Trophoblast cell (in vitro differentiated cells and primary cell): ENCODE measurements around the gene RNASEL.

ENCODE experiments used
- DNase-seq, 2 donors: peaks; one replicate each; pipeline ENCODE4 v3.0.0-alpha.2; 2016
- H2AFZ ChIP-seq: 2 replicates; pipeline ENCODE4 v1.6.1; 2013; ENCODE audit warnings: low read length, moderate library complexity, mild to moderate bottlenecking; ENCODE audit not compliant: insufficient read depth, poor library complexity
- H2AK5ac ChIP-seq: 2 replicates; pipeline ENCODE4 v1.6.1; 2013; ENCODE audit warnings: mild to moderate bottlenecking, low read length
- H2BK120ac ChIP-seq: 2 replicates; pipeline ENCODE4 v1.6.1; 2013; ENCODE audit warnings: low read length, mild to moderate bottlenecking, moderate library complexity; ENCODE audit not compliant: insufficient read depth, poor library complexity
- H2BK12ac ChIP-seq: 2 replicates; pipeline ENCODE4 v1.6.1; 2013; ENCODE audit warnings: mild to moderate bottlenecking, low read length, moderate library complexity
- H2BK5ac ChIP-seq: 2 replicates; pipeline ENCODE4 v1.6.1; 2013; ENCODE audit warnings: low read length, low read depth, moderate library complexity, mild to moderate bottlenecking; ENCODE audit not compliant: poor library complexity
- H3K14ac ChIP-seq: 2 replicates; pipeline ENCODE4 v1.6.1; 2013; ENCODE audit warnings: mild to moderate bottlenecking, low read length
- H3K18ac ChIP-seq: 2 replicates; pipeline ENCODE4 v1.6.1; 2013; ENCODE audit warnings: mild to moderate bottlenecking, low read length
- H3K23ac ChIP-seq: 2 replicates; pipeline ENCODE4 v1.6.1; 2013; ENCODE audit warnings: low read length
- H3K27ac ChIP-seq: 2 replicates; pipeline ENCODE4 v1.5.1; 2013; ENCODE audit warnings: low read depth, mild to moderate bottlenecking, inconsistent platforms, low read length, moderate library complexity
- H3K27me3 ChIP-seq: 2 replicates; pipeline ENCODE4 v1.6.1; 2013; ENCODE audit warnings: inconsistent platforms, mild to moderate bottlenecking, low read length, moderate library complexity; ENCODE audit not compliant: insufficient read depth
- H3K36me3 ChIP-seq, 2 experiments: 1 replicate in 1 of 2; 2 replicates in 1 of 2; pipeline ENCODE4 v1.6.1; 2013; ENCODE audit warnings: low read length in 2 of 2, mild to moderate bottlenecking in 2 of 2, moderate library complexity in 1 of 2; ENCODE audit not compliant: insufficient read depth in 2 of 2, control insufficient read depth in 1 of 2
- H3K4ac ChIP-seq: 2 replicates; pipeline ENCODE4 v1.6.1; 2013; ENCODE audit warnings: low read depth, mild to moderate bottlenecking, low read length, moderate library complexity
- H3K4me1 ChIP-seq, 2 experiments: 1 replicate in 1 of 2; 2 replicates in 1 of 2; pipeline ENCODE4 v1.6.1; 2013; ENCODE audit warnings: low read length in 2 of 2, mild to moderate bottlenecking in 2 of 2, moderate library complexity in 1 of 2; ENCODE audit not compliant: insufficient read depth in 2 of 2, control insufficient read depth in 1 of 2
- H3K4me2 ChIP-seq: 2 replicates; pipeline ENCODE4 v1.6.1; 2013; ENCODE audit warnings: inconsistent platforms, mild to moderate bottlenecking, low read length, moderate library complexity
- H3K4me3 ChIP-seq: 2 replicates; pipeline ENCODE4 v1.5.1; 2013; ENCODE audit warnings: mild to moderate bottlenecking, low read depth, low read length, inconsistent platforms
- H3K79me1 ChIP-seq: one replicate; pipeline ENCODE4 v1.6.1; 2013; ENCODE audit warnings: low read length
- H3K79me2 ChIP-seq: 2 replicates; pipeline ENCODE4 v1.6.1; 2013; ENCODE audit warnings: low read length, mild to moderate bottlenecking; ENCODE audit not compliant: control insufficient read depth, insufficient read depth, poor library complexity
- H3K9ac ChIP-seq: 2 replicates; pipeline ENCODE4 v1.6.1; 2013; ENCODE audit warnings: mild to moderate bottlenecking, low read length
- H3K9me3 ChIP-seq: 2 replicates; pipeline ENCODE4 v1.6.1; 2013; ENCODE audit warnings: low read depth, mild to moderate bottlenecking, control low read depth, inconsistent platforms, low read length; ENCODE audit not compliant: insufficient read depth
- H4K12ac ChIP-seq: 2 replicates; pipeline ENCODE4 v1.6.1; 2013; ENCODE audit warnings: low read depth, mild to moderate bottlenecking, low read length, moderate library complexity
- H4K8ac ChIP-seq: 2 replicates; pipeline ENCODE4 v1.6.1; 2013; ENCODE audit warnings: low read depth, mild to moderate bottlenecking, low read length, moderate library complexity
- H4K91ac ChIP-seq: one replicate; pipeline ENCODE4 v1.6.1; 2013; ENCODE audit warnings: low read depth, mild to moderate bottlenecking, low read length, moderate library complexity
- WGBS: extraction: QIAGEN DNeasy Blood & Tissue Kit; methylation state at CpG from one replicate; pipeline ENCODE4 v1.1.7; 2013; ENCODE audit warnings: missing lambda C conversion rate; ENCODE audit not compliant: insufficient read length, insufficient coverage; ENCODE audit errors: extremely low coverage; 5-methylcytosine and 5-hydroxymethylcytosine counted together

Gene RNASEL

GRCh38 chr1:182598296-182598695, 9.2 kb upstream of the RNASEL start:
- no peak overlapping the region for H4K12ac ChIP-seq
- no peak overlapping the region for H3K4me3 ChIP-seq
- H2BK12ac ChIP-seq: no peak overlapping the region
- no peak overlapping the region for H2BK120ac ChIP-seq
- no peak overlapping the region for H3K14ac ChIP-seq
- no peak overlapping the region for H3K27ac ChIP-seq
- H2BK5ac ChIP-seq: no peak overlapping the region
- H3K79me1 ChIP-seq: peaks cover 15% of the 10 kb centered on the region
- no peak overlapping the region for H3K4ac ChIP-seq
- H2AK5ac ChIP-seq: no peak overlapping the region
- H4K91ac ChIP-seq: no peak overlapping the region
- H3K4me1 ChIP-seq: peaks cover 22% of the 10 kb centered on the region in 2 experiments
- H3K36me3 ChIP-seq: peaks cover 27 to 33% of the 10 kb centered on the region in 2 experiments
- H3K9ac ChIP-seq: no peak overlapping the region
- no peak overlapping the region for H3K23ac ChIP-seq
- peaks cover 3% of the 10 kb centered on the region for H3K9me3 ChIP-seq
- H2AFZ ChIP-seq: no peak overlapping the region
- H3K79me2 ChIP-seq: peaks cover 12% of the 10 kb centered on the region
- H3K27me3 ChIP-seq: no peaks in the 10 kb centered on the region
- no CpG with 5 or more reads among the region's 5 CpGs for WGBS
- no peak overlapping the region for H3K4me2 ChIP-seq
- no peak for DNase-seq
- no peak overlapping the region for H4K8ac ChIP-seq
- H3K18ac ChIP-seq: no peak overlapping the region

- Histone ChIP-seq H3K79me1 (peaks cover 10% of the 10 kb centered on the region), H3K18ac (no peak overlapping the region), H3K4me1 (peaks cover 17 to 18% of the 10 kb centered on the region in 2 experiments), H3K27ac (no peak overlapping the region), H3K9me3 (peaks cover 3% of the 10 kb centered on the region), H3K23ac (no peak overlapping the region), H4K8ac (no peak overlapping the region), H3K14ac (no peak overlapping the region), H2BK12ac (peak overlapping the region; percentile 37), H2BK5ac (no peak overlapping the region), H2AFZ (no peak overlapping the region), H2BK120ac (no peak overlapping the region), H3K36me3 (peaks cover 23 to 26% of the 10 kb centered on the region in 2 experiments), H3K4ac (no peak overlapping the region), H3K4me2 (no peak overlapping the region), H3K27me3 (no peaks in the 10 kb centered on the region), H2AK5ac (no peak overlapping the region), H3K4me3 (no peak overlapping the region), H4K12ac (no peak overlapping the region), H3K79me2 (peaks cover 6% of the 10 kb centered on the region), H3K9ac (no peak overlapping the region), H4K91ac (no peak overlapping the region)
- WGBS: no CpG with 5 or more reads among the region's 6 CpGs
- DNase-seq: no peak
These were observed 7.9 kb upstream of the RNASEL start for GRCh38 chr1:182596934-182597333.

- Histone ChIP-seq H3K27ac (no peak overlapping the region), H4K12ac (no peak overlapping the region), H3K36me3 (peaks cover 13 to 19% of the 10 kb centered on the region in 2 experiments), H2BK5ac (no peak overlapping the region), H4K91ac (no peak overlapping the region), H4K8ac (no peak overlapping the region), H3K14ac (no peak overlapping the region), H2AK5ac (no peak overlapping the region), H3K79me1 (peaks cover 5% of the 10 kb centered on the region), H3K79me2 (peaks cover 3% of the 10 kb centered on the region), H2BK12ac (no peak overlapping the region), H3K9me3 (peaks cover 3% of the 10 kb centered on the region), H3K4me1 (peaks cover 10 to 12% of the 10 kb centered on the region in 2 experiments), H3K27me3 (no peaks in the 10 kb centered on the region), H2AFZ (no peak overlapping the region), H3K9ac (no peak overlapping the region), H3K4me2 (no peak overlapping the region), H2BK120ac (no peak overlapping the region), H3K4ac (no peak overlapping the region), H3K4me3 (no peak overlapping the region), H3K23ac (no peak overlapping the region), H3K18ac (no peak overlapping the region)
- no CpG with 5 or more reads among the region's 4 CpGs for WGBS
- DNase-seq: peak; percentile 82 to 95
These were observed 6.7 kb upstream of the RNASEL start for GRCh38 chr1:182595641-182596240.

- no peaks in the 10 kb centered on the region for H3K79me2 ChIP-seq
- no peak overlapping the region for H2BK120ac ChIP-seq
- H3K4me2 ChIP-seq: no peak overlapping the region
- H3K23ac ChIP-seq: no peak overlapping the region
- H4K91ac ChIP-seq: no peak overlapping the region
- H3K4me1 ChIP-seq: no peaks in the 10 kb centered on the region
- H2BK12ac ChIP-seq: no peak overlapping the region
- no peak overlapping the region for H3K18ac ChIP-seq
- no peaks in the 10 kb centered on the region for H3K79me1 ChIP-seq
- no peak overlapping the region for H2BK5ac ChIP-seq
- H3K36me3 ChIP-seq: no peaks in the 10 kb centered on the region
- no peak overlapping the region for H2AK5ac ChIP-seq
- no CpG with 5 or more reads among the region's 5 CpGs for WGBS
- H3K14ac ChIP-seq: no peak overlapping the region
- no peaks in the 10 kb centered on the region for H3K27me3 ChIP-seq
- no peak overlapping the region for H2AFZ ChIP-seq
- H4K12ac ChIP-seq: no peak overlapping the region
- H3K9me3 ChIP-seq: no peaks in the 10 kb centered on the region
- DNase-seq: no peak
- no peak overlapping the region for H3K4me3 ChIP-seq
- H3K4ac ChIP-seq: no peak overlapping the region
- H3K27ac ChIP-seq: no peak overlapping the region
- no peak overlapping the region for H4K8ac ChIP-seq
- no peak overlapping the region for H3K9ac ChIP-seq
These were observed 875 bp upstream of the RNASEL start for GRCh38 chr1:182589931-182590330.
